IMR-90 (cell line): ENCODE data around the gene CDK5R2. TPM values are rescaled to one million over a fixed set of nuclear protein-coding genes. Genes with fewer than 3 reads are reported as not detected.

Source experiments
- ATAC-seq: fragments of 200-7000 bp; cut with Tn5 transposase; 2 replicates; pipeline ENCODE4 v1.9.1; 2020; ENCODE audit warnings: low read depth, mild to moderate bottlenecking, moderate library complexity
- BruUV-seq: library from RNA; stranded (reverse); fragments of 400-500 nt; replicated peaks from 2 replicates; lab custom pipeline; 2021; lab: Mats Ljungman, UMichigan
- CTCF ChIA-PET: fragments of 300-600 bp; formaldehyde crosslinking; extraction: SDS; loops from one replicate; lab custom pipeline; 2021; ENCODE audit warnings: antibody characterized with exemption; lab: Yijun Ruan, JAX
- POLR2A ChIA-PET: fragments of 300-600 bp; sonication (Branson Sonifier 250); formaldehyde crosslinking; loops from one replicate; lab custom pipeline; 2022; ENCODE audit warnings: antibody characterized with exemption; ENCODE audit not compliant: unreplicated experiment; lab: Charles Lee
- DNase-seq: peaks from one replicate; pipeline ENCODE4 v3.0.0; 2013
- H2AFZ ChIP-seq: replicated peaks from 2 replicates; pipeline ENCODE3; 2013; ENCODE audit warnings: low read length, mild to moderate bottlenecking; ENCODE audit not compliant: poor library complexity
- H2AK5ac ChIP-seq: 2 replicates; pipeline ENCODE4 v1.6.1; 2013; ENCODE audit warnings: low read depth, low read length, inconsistent platforms
- H2AK9ac ChIP-seq: replicated peaks from 2 replicates; pipeline ENCODE3; 2013; ENCODE audit warnings: mild to moderate bottlenecking, low read depth, low read length, moderate library complexity; ENCODE audit not compliant: poor library complexity
- H2BK120ac ChIP-seq: 2 replicates; pipeline ENCODE4 v1.6.1; 2013; ENCODE audit warnings: low read depth, low read length, inconsistent platforms
- H2BK15ac ChIP-seq: 3 replicates; pipeline ENCODE4 v1.6.1; 2013; ENCODE audit warnings: low read depth, low read length, inconsistent platforms
- H2BK20ac ChIP-seq: 2 replicates; pipeline ENCODE4 v1.6.1; 2013; ENCODE audit warnings: low read depth, mild to moderate bottlenecking, inconsistent platforms, low read length, moderate library complexity
- H2BK5ac ChIP-seq: 2 replicates; pipeline ENCODE4 v1.6.1; 2013; ENCODE audit warnings: mild to moderate bottlenecking, low read depth, low read length, inconsistent platforms; ENCODE audit not compliant: poor library complexity, severe bottlenecking
- H3K14ac ChIP-seq: replicated peaks from 2 replicates; pipeline ENCODE4 v1.6.1; 2013; ENCODE audit warnings: low read depth, low read length, inconsistent platforms
- H3K18ac ChIP-seq: 2 replicates; pipeline ENCODE4 v1.6.1; 2013; ENCODE audit warnings: low read depth, low read length, control low read depth
- H3K23ac ChIP-seq: 2 replicates; pipeline ENCODE4 v1.6.1; 2013; ENCODE audit warnings: low read depth, low read length, inconsistent platforms
- H3K27ac ChIP-seq: 2 replicates; pipeline ENCODE4 v1.5.1; 2013; ENCODE audit warnings: mild to moderate bottlenecking, control low read depth, low read length; ENCODE audit not compliant: insufficient read depth
- H3K27me3 ChIP-seq: 2 replicates; pipeline ENCODE4 v1.6.1; 2013; ENCODE audit warnings: low read length; ENCODE audit not compliant: control insufficient read depth, insufficient read depth
- H3K36me3 ChIP-seq: 2 replicates; pipeline ENCODE4 v1.6.1; 2013; ENCODE audit warnings: low read length, mixed read lengths; ENCODE audit not compliant: control insufficient read depth, insufficient read depth
- H3K4ac ChIP-seq: 2 replicates; pipeline ENCODE4 v1.6.1; 2013; ENCODE audit warnings: low read depth, low read length, inconsistent platforms
- H3K4me1 ChIP-seq: 2 replicates; pipeline ENCODE4 v1.6.1; 2013; ENCODE audit warnings: low read length, mixed read lengths; ENCODE audit not compliant: control insufficient read depth, insufficient read depth
- H3K4me2 ChIP-seq: 2 replicates; pipeline ENCODE4 v1.6.1; 2013; ENCODE audit warnings: low read depth, mild to moderate bottlenecking, control low read depth, low read length, moderate library complexity
- H3K4me3 ChIP-seq: 2 replicates; pipeline ENCODE4 v1.5.1; 2013; ENCODE audit warnings: low read depth, mild to moderate bottlenecking, control low read depth, low read length, moderate library complexity; ENCODE audit not compliant: insufficient read depth
- H3K56ac ChIP-seq: 2 replicates; pipeline ENCODE4 v1.6.1; 2013; ENCODE audit warnings: low read length, inconsistent platforms; ENCODE audit not compliant: insufficient read depth; ENCODE audit errors: extremely low read depth
- H3K79me1 ChIP-seq, 2 experiments: 2 replicates each; pipeline ENCODE4 v1.6.1; 2013; ENCODE audit warnings: low read length in 2 of 2, inconsistent platforms in 1 of 2, low read depth in 1 of 2
- H3K9ac ChIP-seq: 2 replicates; pipeline ENCODE4 v1.6.1; 2013; ENCODE audit warnings: low read depth, low read length, control low read depth
- H3K9me1 ChIP-seq: 2 replicates; pipeline ENCODE4 v1.6.1; 2013; ENCODE audit warnings: low read length, inconsistent platforms; ENCODE audit not compliant: insufficient read depth
- H3K9me3 ChIP-seq: 2 replicates; pipeline ENCODE4 v1.6.1; 2013; ENCODE audit warnings: low read length; ENCODE audit not compliant: control insufficient read depth, insufficient read depth
- H4K20me1 ChIP-seq: 2 replicates; pipeline ENCODE4 v1.6.1; 2013; ENCODE audit warnings: low read length, inconsistent platforms; ENCODE audit not compliant: insufficient read depth
- H4K5ac ChIP-seq: 2 replicates; pipeline ENCODE4 v1.6.1; 2013; ENCODE audit warnings: mild to moderate bottlenecking, low read depth, low read length, control low read depth
- H4K8ac ChIP-seq, 2 experiments: 2 replicates each; pipeline ENCODE4 v1.6.1; 2013; ENCODE audit warnings: low read depth in 2 of 2, low read length in 2 of 2, control low read depth in 1 of 2, inconsistent platforms in 1 of 2
- H4K91ac ChIP-seq: 2 replicates; pipeline ENCODE4 v1.6.1; 2013; ENCODE audit warnings: low read depth, low read length, inconsistent platforms; ENCODE audit not compliant: insufficient read depth
- BHLHE40 ChIP-seq: fragments of 150-350 bp; IDR thresholded peaks from 2 replicates; pipeline ENCODE4 v1.6.1; 2016; ENCODE audit warnings: mild to moderate bottlenecking, low read depth, low read length
- CEBPB ChIP-seq: IDR thresholded peaks from 2 replicates; pipeline ENCODE4 v1.6.1; 2012; ENCODE audit warnings: low read depth, low read length, improper control_type of control experiment
- CHD1 ChIP-seq: IDR thresholded peaks from 2 replicates; pipeline ENCODE4 v1.6.1; 2012; ENCODE audit warnings: low read depth, low read length, improper control_type of control experiment
- ELK1 ChIP-seq: fragments of 150-350 bp; IDR thresholded peaks from 2 replicates; pipeline ENCODE4 v1.6.1; 2016; ENCODE audit warnings: low read depth, mild to moderate bottlenecking, low read length, moderate library complexity, borderline replicate concordance
- FOS ChIP-seq: fragments of 150-350 bp; IDR thresholded peaks from 2 replicates; pipeline ENCODE4 v1.6.1; 2016; ENCODE audit warnings: low read depth, low read length
- MAFK ChIP-seq: IDR thresholded peaks from 2 replicates; pipeline ENCODE4 v1.6.1; 2012; ENCODE audit warnings: low read depth, low read length, improper control_type of control experiment
- MAZ ChIP-seq: IDR thresholded peaks from 2 replicates; pipeline ENCODE4 v1.6.1; 2012; ENCODE audit warnings: low read depth, mild to moderate bottlenecking, low read length, improper control_type of control experiment, moderate library complexity, borderline replicate concordance
- MXI1 ChIP-seq: IDR thresholded peaks from 2 replicates; pipeline ENCODE4 v1.6.1; 2012; ENCODE audit warnings: low read depth, mild to moderate bottlenecking, low read length, moderate library complexity, borderline replicate concordance
- NFE2L2 ChIP-seq: fragments of 150-350 bp; IDR thresholded peaks from 2 replicates; pipeline ENCODE4 v1.6.1; 2016; ENCODE audit warnings: low read depth, mild to moderate bottlenecking, low read length
- POLR2A ChIP-seq: IDR thresholded peaks from 2 replicates; pipeline ENCODE4 v1.6.1; 2012; ENCODE audit warnings: mild to moderate bottlenecking, low read depth, low read length
- RAD21 ChIP-seq: IDR thresholded peaks from 2 replicates; pipeline ENCODE4 v1.6.1; 2012; ENCODE audit warnings: low read length, improper control_type of control experiment
- RCOR1 ChIP-seq: IDR thresholded peaks from 2 replicates; pipeline ENCODE4 v1.6.1; 2012; ENCODE audit warnings: mild to moderate bottlenecking, low read length, improper control_type of control experiment; ENCODE audit not compliant: insufficient replicate concordance
- RFX5 ChIP-seq: IDR thresholded peaks from 2 replicates; pipeline ENCODE4 v1.8.0; 2012; ENCODE audit warnings: low read depth, mild to moderate bottlenecking, low read length, moderate library complexity
- SMC3 ChIP-seq: fragments of 150-350 bp; IDR thresholded peaks from 2 replicates; pipeline ENCODE4 v1.6.1; 2016; ENCODE audit warnings: low read depth, mild to moderate bottlenecking, antibody characterized with exemption, low read length, moderate library complexity
- WGBS, 2 experiments: methylation state at CpG; one replicate each; pipeline versions ENCODE4 v1.1.5 to v1.1.7; 2013; ENCODE audit warnings: missing lambda C conversion rate in 2 of 2; ENCODE audit not compliant: insufficient read length in 1 of 2; ENCODE audit errors: extremely low coverage in 2 of 2; 5-methylcytosine and 5-hydroxymethylcytosine counted together
- dilution Hi-C: fragments of 300-500 bp; cut with HindIII; formaldehyde crosslinking; loops from one replicate; pipeline ENCODE4 v1.14.3; 2018; ENCODE audit warnings: low sequenced_read_pairs; ENCODE audit not compliant: unreplicated experiment
- in situ Hi-C: fragments of 300-500 bp; cut with MboI; formaldehyde crosslinking; loops from 3 replicates; pipeline ENCODE4 v1.14.3; 2019; ENCODE audit warnings: low sequenced_read_pairs, inconsistent platforms, mixed read lengths
- intact Hi-C: fragments of 100-400 bp; cut with micrococcal nuclease; formaldehyde crosslinking; loops from 2 replicates; pipeline ENCODE4 v1.10.0; 2022
- polyA plus RNA-seq, 3 experiments: library from polyadenylated mRNA; depleted of rRNA; stranded (reverse); fragments of >200 nt; gene quantifications; 2 replicates each; pipeline ENCODE4 v1.2.3, GENCODE V29; 2012; ENCODE audit warnings: low replicate concordance in 1 of 3
- total RNA-seq: library from RNA; depleted of rRNA; stranded (reverse); fragments of >200 nt; gene quantifications from 2 replicates; pipeline ENCODE4 v1.2.3, GENCODE V29; 2012
- TF ChIP-seq, protein P1 (sequence below): fragments of 150-350 bp; IDR thresholded peaks from 2 replicates; pipeline ENCODE4 v1.6.1; 2017; ENCODE audit warnings: mild to moderate bottlenecking, antibody characterized with exemption, low read length, low read depth

CDK5R2 gene
- total and polyA plus RNA-seq, 2 of the 4 experiments (the other 2 are of a cell fraction) = not detected

GRCh38 chr2:218985325-218986091 lies 26.0 kb downstream of the CDK5R2 start:
- H3K4me2 ChIP-seq = no peak overlapping the region
- no peak overlapping the region for H2BK120ac ChIP-seq
- H4K91ac ChIP-seq = no peak overlapping the region
- H3K79me1 ChIP-seq = no peaks in the 10 kb centered on the region
- H3K14ac ChIP-seq = no peak overlapping the region
- no peaks in the 10 kb centered on the region; the same call in 1 of the 2 replicates for H3K9me1 ChIP-seq
- H4K20me1 ChIP-seq = peaks cover 3% of the 10 kb centered on the region; the same call in 1 of the 2 replicates
- intact Hi-C loops (no loop called here), dilution Hi-C loops (no loop called here), in situ Hi-C loops (no loop called here)
- no peak overlapping the region for H3K27ac ChIP-seq
- no peak overlapping the region for H3K4ac ChIP-seq
- CTCF ChIA-PET = no interaction called here
- H3K56ac ChIP-seq = no peak overlapping the region
- no peak overlapping the region for H2AK9ac ChIP-seq
- no peak overlapping the region for H2BK20ac ChIP-seq
- no peak for ATAC-seq
- no peak overlapping the region for H2BK5ac ChIP-seq
- WGBS, 2 experiments = 4% methylated on average over 10 of the region's 49 CpGs; no CpG with 5 or more reads in 1 of the 2 experiments
- H2AFZ ChIP-seq = no peak overlapping the region
- H3K9me3 ChIP-seq = no peaks in the 10 kb centered on the region
- H3K18ac ChIP-seq = no peak overlapping the region
- no peak overlapping the region for H3K9ac ChIP-seq
- H2AK5ac ChIP-seq = no peak overlapping the region
- POLR2A ChIA-PET = no interaction called here
- DNase-seq = no peak
- BruUV-seq = no TSS peak
- no peak overlapping the region for H3K4me3 ChIP-seq
- H4K8ac ChIP-seq = no peak overlapping the region
- no peaks in the 10 kb centered on the region for H3K36me3 ChIP-seq
- 0 out of 2 replicates have a peak, but pooled peaks cover 2% of the 10 kb centered on the region for H3K4me1 ChIP-seq
- H3K27me3 ChIP-seq = peaks cover 93% of the 10 kb centered on the region
- no peak overlapping the region for H3K23ac ChIP-seq
- H4K5ac ChIP-seq = no peak overlapping the region
- no peak overlapping the region for H2BK15ac ChIP-seq
- TF ChIP-seq MAFK = no peak
- no peak for TF ChIP-seq SMC3
- TF ChIP-seq CHD1 = no peak
- no peak for TF ChIP-seq BHLHE40
- TF ChIP-seq RAD21 = no peak
- TF ChIP-seq ELK1 = no peak
- TF ChIP-seq RCOR1 = no peak
- TF ChIP-seq NFE2L2 = no peak
- no peak for TF ChIP-seq FOS
- no peak for TF ChIP-seq RFX5
- no peak for TF ChIP-seq POLR2A
- no peak for TF ChIP-seq CEBPB
- no peak for TF ChIP-seq MAZ
- TF ChIP-seq, protein P1, sequence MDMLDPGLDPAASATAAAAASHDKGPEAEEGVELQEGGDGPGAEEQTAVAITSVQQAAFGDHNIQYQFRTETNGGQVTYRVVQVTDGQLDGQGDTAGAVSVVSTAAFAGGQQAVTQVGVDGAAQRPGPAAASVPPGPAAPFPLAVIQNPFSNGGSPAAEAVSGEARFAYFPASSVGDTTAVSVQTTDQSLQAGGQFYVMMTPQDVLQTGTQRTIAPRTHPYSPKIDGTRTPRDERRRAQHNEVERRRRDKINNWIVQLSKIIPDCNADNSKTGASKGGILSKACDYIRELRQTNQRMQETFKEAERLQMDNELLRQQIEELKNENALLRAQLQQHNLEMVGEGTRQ = no peak
- no peak for TF ChIP-seq MXI1
